ENCODE results near the gene CDC26. TPM values are rescaled to one million over a fixed set of nuclear protein-coding genes. Genes with fewer than 3 reads are reported as not detected.

The CDC26 gene
- total and polyA plus RNA-seq, 10 of the 15 experiments (the other 5 are each of a cell fraction or from before 2014, with no cell fraction given), result 28.2 to 156 (median 61.5) TPM

GRCh38 chr9:113316030-113316429 is 40.7 kb upstream of the CDC26 start:
- ChIA-PET RAD21 (ENCODE audit: unreplicated experiment) (no interaction called here), SMC1A (ENCODE audit: uncharacterized antibody, unreplicated experiment) (interaction anchor here (1.5 kb wide), 1 partner anchor 91 kb away, joined by 4 read pairs; no protein-coding TSS in a partner anchor), CTCF (no interaction called here), POLR2A (no interaction called here)
- Histone ChIP-seq H3K36me3 (ENCODE audit: control insufficient read depth in 2 of 2, insufficient read depth in 2 of 2, low read length in 1 of 2) (no peaks in the 10 kb centered on the region), H3K4me1 (ENCODE audit: control insufficient read depth, insufficient read depth, low read length) (no peaks in the 10 kb centered on the region), H4K20me1 (ENCODE audit: control insufficient read depth, insufficient read depth) (no peaks in the 10 kb centered on the region; the same call in 1 of the 2 replicates), H3K9me3 (replicated peaks; ENCODE audit: control insufficient read depth, insufficient read depth, low read length) (no peaks in the 10 kb centered on the region), H2AFZ (ENCODE audit: control insufficient read depth, low read depth, low read length) (no peak overlapping the region), H3K4me3 (no peak overlapping the region), H3K27ac (ENCODE audit: control insufficient read depth, insufficient read depth) (no peak overlapping the region), H3K27me3 (replicated peaks in 1 of 2; ENCODE audit: control insufficient read depth in 2 of 2, insufficient read depth in 2 of 2, low read length in 1 of 2) (peaks cover 0 to 3% of the 10 kb centered on the region in 2 experiments; a peak in 1 of 4 replicates), H3K4me2 (ENCODE audit: control insufficient read depth, insufficient read depth) (no peak overlapping the region), H3K79me2 (ENCODE audit: control insufficient read depth, insufficient read depth, low read length) (no peaks in the 10 kb centered on the region), H3K9ac (ENCODE audit: control insufficient read depth, insufficient read depth, low read length) (no peak overlapping the region)
- TF ChIP-seq TCF12 (IDR thresholded peaks at IDR 0.05; ENCODE audit: low read depth, low read length), result no peak
- TF ChIP-seq YBX1 (IDR thresholded peaks at IDR 0.05), result no peak
- no peak for TF ChIP-seq SREBF1 (IDR thresholded peaks at IDR 0.05; ENCODE audit: low read length)
- TF ChIP-seq EZH2 (IDR thresholded peaks at IDR 0.05; ENCODE audit: borderline replicate concordance, control insufficient read depth, low read depth, low read length), result no peak
- no peak for TF ChIP-seq FOXK2 (IDR thresholded peaks at IDR 0.05)
- TF ChIP-seq ATF7 (IDR thresholded peaks at IDR 0.05; ENCODE audit: low read depth), result no peak
- in situ Hi-C loops (cut with MboI), result no loop called here
- intact Hi-C loops (cut with micrococcal nuclease; ENCODE audit: unreplicated experiment), result no loop called here
- no TSS peak for BruUV-seq (replicated peaks)
- 56% methylated on average over 4 of the region's 4 CpGs for WGBS (ENCODE audit: insufficient coverage, insufficient replicate concordance, low lambda C conversion rate, missing lambda C conversion rate)
- no peak for DNase-seq (ENCODE audit: low read depth, low spot score)
- no peak for ATAC-seq
- FAIRE-seq, result no peak

- no peak overlapping the region for H3K9ac ChIP-seq (ENCODE audit: control insufficient read depth, insufficient read depth, low read length)
- H3K4me1 ChIP-seq (ENCODE audit: control insufficient read depth, insufficient read depth, low read length), result no peaks in the 10 kb centered on the region
- no peak for DNase-seq (ENCODE audit: low read depth, low spot score)
- in situ Hi-C loops (cut with MboI) (no loop called here), intact Hi-C loops (cut with micrococcal nuclease; ENCODE audit: unreplicated experiment) (no loop called here)
- no peaks in the 10 kb centered on the region for H3K36me3 ChIP-seq (ENCODE audit: control insufficient read depth in 2 of 2, insufficient read depth in 2 of 2, low read length in 1 of 2)
- no peak for TF ChIP-seq POU2F2 (IDR thresholded peaks at IDR 0.05; ENCODE audit: borderline replicate concordance, low read depth, low read length)
- TF ChIP-seq ZNF274 (IDR thresholded peaks at IDR 0.05; ENCODE audit: insufficient read depth, insufficient read length), result no peak
- no peak for TF ChIP-seq MXI1 (IDR thresholded peaks at IDR 0.05; ENCODE audit: low read depth, low read length)
- RAD21 ChIA-PET (ENCODE audit: unreplicated experiment), result no interaction called here
- H3K79me2 ChIP-seq (ENCODE audit: control insufficient read depth, insufficient read depth, low read length), result no peaks in the 10 kb centered on the region
- no peaks in the 10 kb centered on the region for H3K9me3 ChIP-seq (replicated peaks; ENCODE audit: control insufficient read depth, insufficient read depth, low read length)
- no peak overlapping the region for H2AFZ ChIP-seq (ENCODE audit: control insufficient read depth, low read depth, low read length)
- CTCF ChIA-PET, result no interaction called here
- H3K27me3 ChIP-seq (replicated peaks in 1 of 2; ENCODE audit: control insufficient read depth in 2 of 2, insufficient read depth in 2 of 2, low read length in 1 of 2), result peaks cover 0 to 3% of the 10 kb centered on the region in 2 experiments; a peak in 1 of 4 replicates
- H3K4me3 ChIP-seq, result no peak overlapping the region
- H4K20me1 ChIP-seq (ENCODE audit: control insufficient read depth, insufficient read depth), result no peaks in the 10 kb centered on the region; the same call in 1 of the 2 replicates
- FAIRE-seq, result no peak
- BruUV-seq (replicated peaks), result no TSS peak
- no peak overlapping the region for H3K4me2 ChIP-seq (ENCODE audit: control insufficient read depth, insufficient read depth)
- POLR2A ChIA-PET, result no interaction called here
- no peak overlapping the region for H3K27ac ChIP-seq (ENCODE audit: control insufficient read depth, insufficient read depth)
- ATAC-seq, result no peak
- SMC1A ChIA-PET (ENCODE audit: uncharacterized antibody, unreplicated experiment), result interaction anchor here (1.5 kb wide), 1 partner anchor 91 kb away, joined by 4 read pairs; no protein-coding TSS in a partner anchor
These were observed 39.9 kb upstream of the CDC26 start for GRCh38 chr9:113315231-113315630.

Data from GM12878 (cell line).